Stomach (tissue), 9 donors: ENCODE results near the gene RBPMS2. TPM values are rescaled to one million over a fixed set of nuclear protein-coding genes. Genes with fewer than 3 reads are reported as not detected.
"Not testable (repeated sequence)": the region's sequence is repeated elsewhere in the genome, so short reads cannot be mapped to it uniquely, and the experiment has no call there.

ENCODE experiments used
- DNase-seq, 2 donors: peaks; one replicate each; pipeline versions ENCODE4 v3.0.0 to v3.0.0-alpha.2; 2013 to 2019
- H3K27ac ChIP-seq, 5 donors: fragments of 200-600 bp in 4 of 5; sonication (generic) in 4 of 5; one replicate each; pipeline ENCODE4 v1.5.1; 2013 to 2019; ENCODE audit warnings: mild to moderate bottlenecking in 1 of 5, moderate library complexity in 1 of 5
- H3K27me3 ChIP-seq, 3 donors: fragments of 200-600 bp; sonication (generic); one replicate each; pipeline ENCODE4 v1.5.1; 2017 to 2019; ENCODE audit warnings: mixed run types in 1 of 3
- H3K36me3 ChIP-seq, 4 donors: fragments of 200-600 bp; sonication (generic); 1 replicate in 3 of 4; 2 replicates in 1 of 4; pipeline ENCODE4 v1.5.1; 2016 to 2019
- H3K4me1 ChIP-seq, 4 donors: fragments of 200-600 bp; sonication (generic); one replicate each; pipeline ENCODE4 v1.5.1; 2016 to 2019
- H3K4me3 ChIP-seq, 4 donors: fragments of 200-600 bp; sonication (generic) in 3 of 4; one replicate each; pipeline ENCODE4 v1.5.1; 2016 to 2019; ENCODE audit warnings: mild to moderate bottlenecking in 1 of 4
- H3K9me3 ChIP-seq, 4 donors: fragments of 200-600 bp; sonication (generic); one replicate each; pipeline ENCODE4 v1.5.1; 2016 to 2019
- CTCF ChIP-seq, 7 experiments: fragments of 450-650 bp in 4 of 7; fragments of 200-600 bp in 3 of 7; sonication (generic) in 3 of 7; IDR thresholded peaks; one replicate each; pipeline ENCODE4 v1.5.1; 2016 to 2019; ENCODE audit warnings: antibody characterized with exemption in 7 of 7, control low read depth in 2 of 7, mild to moderate bottlenecking in 1 of 7
- EP300 ChIP-seq: sonication (generic); formaldehyde crosslinking; IDR thresholded peaks from one replicate; pipeline ENCODE4 v1.6.1; 2017; ENCODE audit warnings: antibody characterized with exemption
- POLR2A ChIP-seq, 4 donors: fragments of 450-650 bp; IDR thresholded peaks; one replicate each; pipeline ENCODE4 v1.6.1; 2016; ENCODE audit warnings: antibody characterized with exemption in 4 of 4, control low read depth in 2 of 4, mild to moderate bottlenecking in 1 of 4, moderate library complexity in 1 of 4
- POLR2AphosphoS5 ChIP-seq, 3 donors: sonication (generic); formaldehyde crosslinking; IDR thresholded peaks; one replicate each; pipeline ENCODE4 v1.6.1; 2016; ENCODE audit warnings: antibody characterized with exemption in 3 of 3
- WGBS, 5 donors: extraction: QIAGEN DNeasy Blood & Tissue Kit in 3 of 5; methylation state at CpG; one replicate each; pipeline versions ENCODE4 v1.1.5 to v1.1.7; 2013 to 2018; 5-methylcytosine and 5-hydroxymethylcytosine counted together
- intact Hi-C: fragments of 100-400 bp; cut with DNase I; formaldehyde crosslinking; loops from one replicate; pipeline ENCODE4 v1.15.1; 2023; ENCODE audit warnings: low total_unique reads
- polyA plus RNA-seq, 3 donors: library from polyadenylated mRNA; stranded (reverse); fragments of 200-250 nt; gene quantifications; one replicate each; pipeline ENCODE4 v1.2.3, GENCODE V29; 2013
- total RNA-seq, 5 donors: library from RNA; depleted of rRNA; stranded (reverse); fragments of >200 nt; gene quantifications; one replicate each; pipeline versions ENCODE4 v1.1.0 to v1.2.3, GENCODE V29; 2014 to 2016
- donor health status: healthy with polysubstance abuse.
- donor health status: Bipolar disorder and iron deficiency.
- donor health status: healthy.

RBPMS2 gene
- total and polyA plus RNA-seq, 8 donors, result 2.3 to 38.8 (median 9.1) TPM

- Histone ChIP-seq H3K36me3 (no peaks in the 10 kb centered on the region), H3K27ac (no peak overlapping the region), H3K4me3 (no peak overlapping the region), H3K4me1 (peaks cover 0 to 22% (median 8%) of the 10 kb centered on the region in 4 donors), H3K27me3 (no peaks in the 10 kb centered on the region), H3K9me3 (no peaks in the 10 kb centered on the region)
- no peak for DNase-seq
- WGBS, 5 donors, result 92 to 100% (median 98%) methylated on average over 1 of the region's 1 CpG
- intact Hi-C loops, result no loop called here
- TF ChIP-seq CTCF (IDR thresholded peaks at IDR 0.05), result no peak
- no peak for TF ChIP-seq POLR2AphosphoS5 (IDR thresholded peaks at IDR 0.05)
- TF ChIP-seq EP300, result no peak
- TF ChIP-seq POLR2A (IDR thresholded peaks at IDR 0.05), result no peak
Measured at GRCh38 chr15:64803526-64803925, 28.1 kb upstream of the RBPMS2 start.

GRCh38 chr15:64800476-64800875 is 25.1 kb upstream of the RBPMS2 start:
- Histone ChIP-seq H3K27ac (no peak overlapping the region), H3K27me3 (no peaks in the 10 kb centered on the region), H3K36me3 (no peaks in the 10 kb centered on the region), H3K4me1 (peaks cover 0 to 14% (median 4%) of the 10 kb centered on the region in 4 donors), H3K4me3 (no peak overlapping the region), H3K9me3 (no peaks in the 10 kb centered on the region)
- no peak for TF ChIP-seq POLR2AphosphoS5 (IDR thresholded peaks at IDR 0.05)
- TF ChIP-seq CTCF (IDR thresholded peaks at IDR 0.05), result no peak
- no peak for TF ChIP-seq EP300
- no peak for TF ChIP-seq POLR2A (IDR thresholded peaks at IDR 0.05)
- DNase-seq, result no peak
- intact Hi-C loops, result no loop called here
- whole genome bisulfite sequencing, 5 donors, result 64 to 98% (median 86%) methylated on average over 2 of the region's 2 CpGs

DNA sequence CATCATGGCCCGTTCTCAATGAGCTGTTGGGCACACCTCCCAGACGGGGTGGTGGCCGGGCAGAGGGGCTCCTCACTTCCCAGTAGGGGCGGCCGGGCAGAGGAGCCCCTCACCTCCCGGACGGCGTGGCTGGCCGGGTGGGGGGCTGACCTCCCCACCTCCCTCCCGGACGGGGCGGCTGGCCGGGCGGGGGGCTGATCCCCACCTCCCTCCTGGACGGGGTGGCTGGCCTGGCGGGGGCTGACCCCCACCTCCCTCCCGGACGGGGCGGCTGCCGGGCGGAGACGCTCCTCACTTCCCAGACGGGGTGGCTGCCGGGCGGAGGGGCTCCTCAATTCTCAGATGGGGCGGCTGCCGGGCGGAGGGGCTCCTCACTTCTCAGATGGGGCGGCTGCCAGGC is 23.5 kb upstream of the RBPMS2 start:
- intact Hi-C loops, H3K36me3 ChIP-seq, DNase-seq, H3K27ac ChIP-seq, H3K4me3 ChIP-seq, H3K27me3 ChIP-seq, H3K9me3 ChIP-seq, H3K4me1 ChIP-seq: not testable (repeated sequence)
- WGBS, 5 donors, result 92 to 96% (median 93%) methylated on average over 5 to 27 of the region's 29 CpGs; no CpG with 5 or more reads in 1 of the 5 donors

DNA sequence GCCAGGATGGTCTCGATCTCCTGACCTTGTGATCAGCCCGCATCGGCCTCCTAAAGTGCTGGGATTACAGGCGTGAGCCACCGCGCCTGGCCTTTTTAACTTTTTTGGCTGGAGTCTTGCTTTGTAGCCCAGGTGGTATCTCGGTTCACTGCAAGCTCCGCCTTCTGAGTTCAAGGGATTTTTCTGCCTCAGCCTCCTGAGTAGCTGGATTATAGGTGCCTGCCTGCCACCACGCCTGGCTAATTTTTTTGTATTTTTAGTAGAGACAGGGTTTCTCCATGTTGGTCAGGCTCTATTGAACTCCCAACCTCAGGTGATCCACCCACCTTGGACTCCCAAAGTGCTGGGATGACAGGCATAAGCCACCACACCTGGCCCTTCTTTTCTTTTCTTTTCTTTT is 20.5 kb upstream of the RBPMS2 start:
- 82 to 91% (median 86%) methylated on average over 9 of the region's 9 CpGs for WGBS, 5 donors
- H3K27ac ChIP-seq, intact Hi-C loops, DNase-seq, H3K27me3 ChIP-seq, H3K36me3 ChIP-seq, H3K4me1 ChIP-seq, H3K4me3 ChIP-seq, H3K9me3 ChIP-seq: not testable (repeated sequence)

DNA sequence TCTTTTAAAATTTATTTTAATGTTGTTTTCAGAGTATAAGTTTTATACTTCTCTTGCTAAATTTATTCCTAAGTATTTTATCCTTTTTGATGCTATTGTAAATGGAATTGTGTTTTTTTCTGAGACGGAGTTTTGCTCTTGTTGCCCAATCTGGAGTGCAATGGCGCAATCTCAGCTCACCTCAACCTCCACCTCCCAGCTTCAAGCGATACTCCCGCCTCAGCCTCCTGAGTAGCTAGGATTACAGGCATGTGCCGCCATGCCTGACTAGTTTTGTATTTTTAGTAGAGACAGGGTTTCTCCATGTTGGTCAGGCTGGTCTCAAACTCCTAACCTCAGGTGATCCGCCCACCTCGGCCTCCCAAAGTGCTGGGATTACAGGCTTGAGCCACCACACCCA is 19.9 kb upstream of the RBPMS2 start:
- intact Hi-C loops, H3K36me3 ChIP-seq, H3K4me1 ChIP-seq, DNase-seq, H3K27me3 ChIP-seq, H3K4me3 ChIP-seq, H3K27ac ChIP-seq, H3K9me3 ChIP-seq: not testable (repeated sequence)
- 89 to 95% (median 94%) methylated on average over 7 of the region's 7 CpGs for WGBS, 5 donors

DNA sequence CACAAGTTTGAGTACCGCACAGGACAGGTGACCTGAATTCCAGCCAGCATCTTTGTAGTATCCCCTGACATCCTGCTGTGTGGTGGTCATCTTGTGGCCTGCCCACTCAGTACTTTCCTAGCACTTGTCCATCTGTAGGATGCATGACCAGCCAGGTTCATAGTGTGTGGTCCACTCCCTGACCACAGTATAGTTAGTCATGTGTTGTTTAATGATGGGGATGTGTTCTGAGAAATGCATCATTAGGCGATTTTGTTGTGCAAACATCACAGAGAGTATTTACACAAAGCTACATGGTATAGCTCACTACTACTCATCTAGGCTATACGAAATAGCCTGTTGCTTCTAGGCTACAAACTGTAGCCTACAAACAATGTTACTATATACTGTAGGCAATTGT is 16.9 kb upstream of the RBPMS2 start:
- no peaks in the 10 kb centered on the region for H3K9me3 ChIP-seq
- H3K27me3 ChIP-seq, result no peaks in the 10 kb centered on the region
- TF ChIP-seq EP300, result no peak
- no peak for TF ChIP-seq POLR2A (IDR thresholded peaks at IDR 0.05)
- TF ChIP-seq CTCF (IDR thresholded peaks at IDR 0.05), result no peak
- TF ChIP-seq POLR2AphosphoS5 (IDR thresholded peaks at IDR 0.05), result no peak
- H3K4me3 ChIP-seq, result no peak overlapping the region
- no peak overlapping the region for H3K27ac ChIP-seq
- no peaks in the 10 kb centered on the region for H3K4me1 ChIP-seq
- intact Hi-C loops, result no loop called here
- 76 to 80% (median 79%) methylated on average over 3 of the region's 3 CpGs for WGBS, 5 donors
- DNase-seq, result no peak
- no peaks in the 10 kb centered on the region for H3K36me3 ChIP-seq
